ENCODE data around the gene SCYL1.

DNA sequence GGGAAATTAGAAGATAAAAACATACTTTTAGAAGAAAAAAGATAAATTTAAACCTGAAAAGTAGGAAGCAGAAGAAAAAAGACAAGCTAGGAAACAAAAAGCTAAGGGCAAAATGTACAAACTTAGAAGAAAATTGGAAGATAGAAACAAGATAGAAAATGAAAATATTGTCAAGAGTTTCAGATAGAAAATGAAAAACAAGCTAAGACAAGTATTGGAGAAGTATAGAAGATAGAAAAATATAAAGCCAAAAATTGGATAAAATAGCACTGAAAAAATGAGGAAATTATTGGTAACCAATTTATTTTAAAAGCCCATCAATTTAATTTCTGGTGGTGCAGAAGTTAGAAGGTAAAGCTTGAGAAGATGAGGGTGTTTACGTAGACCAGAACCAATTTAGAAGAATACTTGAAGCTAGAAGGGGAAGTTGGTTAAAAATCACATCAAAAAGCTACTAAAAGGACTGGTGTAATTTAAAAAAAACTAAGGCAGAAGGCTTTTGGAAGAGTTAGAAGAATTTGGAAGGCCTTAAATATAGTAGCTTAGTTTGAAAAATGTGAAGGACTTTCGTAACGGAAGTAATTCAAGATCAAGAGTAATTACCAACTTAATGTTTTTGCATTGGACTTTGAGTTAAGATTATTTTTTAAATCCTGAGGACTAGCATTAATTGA lies 25.0 kb upstream of the SCYL1 start:
- TF ChIP-seq CTCF (IDR thresholded peaks at IDR 0.05; ENCODE audit: poor library complexity) (no peak), EZH2 (IDR thresholded peaks at IDR 0.05; ENCODE audit: borderline replicate concordance) (no peak)

Data from hepatocyte (in vitro differentiated cells).